Caco-2 (cell line): ENCODE measurements around the gene JPH3. TPM values are rescaled to one million over a fixed set of nuclear protein-coding genes. Genes with fewer than 3 reads are reported as not detected.

ENCODE experiments used
- BruUV-seq: library from RNA; stranded (reverse); fragments of 400-500 nt; replicated peaks from 2 replicates; lab custom pipeline; 2021; lab: Mats Ljungman, UMichigan
- CTCF ChIA-PET: fragments of 300-600 bp; sonication (Branson Sonifier 250); formaldehyde crosslinking; loops from one replicate; lab custom pipeline; 2022; ENCODE audit warnings: antibody characterized with exemption; lab: Charles Lee
- POLR2A ChIA-PET: fragments of 300-600 bp; sonication (Branson Sonifier 250); formaldehyde crosslinking; loops from one replicate; lab custom pipeline; 2022; ENCODE audit warnings: antibody characterized with exemption; lab: Charles Lee
- DNase-seq, 2 experiments: peaks; one replicate each; pipeline versions ENCODE4 v3.0.0 to v3.0.0-alpha.2; 2020 to 2022
- H3K27me3 ChIP-seq: replicated peaks from 2 replicates; pipeline ENCODE4 v1.6.0; 2011; ENCODE audit warnings: low read length; ENCODE audit not compliant: control insufficient read depth, insufficient read depth
- H3K36me3 ChIP-seq: 2 replicates; pipeline ENCODE4 v1.5.1; 2011; ENCODE audit warnings: low read length; ENCODE audit not compliant: control insufficient read depth, insufficient read depth
- H3K4me1 ChIP-seq: fragments of 250-450 bp; sonication (Bioruptor Pico); 2 replicates; pipeline ENCODE4 v1.5.1; 2020; ENCODE audit warnings: mild to moderate bottlenecking
- H3K4me3 ChIP-seq: 2 replicates; pipeline ENCODE4 v1.5.1; 2011; ENCODE audit warnings: low read depth, mild to moderate bottlenecking, control low read depth, low read length
- H3K9me3 ChIP-seq: fragments of 250-450 bp; sonication (Bioruptor Pico); 2 replicates; pipeline ENCODE4 v1.5.1; 2020; ENCODE audit warnings: mild to moderate bottlenecking, moderate library complexity
- H3K27ac Mint-ChIP-seq: one replicate; pipeline ENCODE4 v1.8.0; 2022; ENCODE audit warnings: mixed read lengths; ENCODE audit not compliant: unreplicated experiment
- H3K27me3 Mint-ChIP-seq: one replicate; pipeline ENCODE4 v1.8.0; 2022; ENCODE audit warnings: mixed read lengths; ENCODE audit not compliant: insufficient read depth, unreplicated experiment
- H3K36me3 Mint-ChIP-seq: one replicate; pipeline ENCODE4 v1.8.0; 2022; ENCODE audit warnings: mild to moderate bottlenecking, mixed read lengths; ENCODE audit not compliant: insufficient read depth, unreplicated experiment
- H3K4me1 Mint-ChIP-seq: one replicate; pipeline ENCODE4 v1.8.0; 2022; ENCODE audit warnings: low read depth, mixed read lengths; ENCODE audit not compliant: unreplicated experiment
- H3K4me3 Mint-ChIP-seq: one replicate; pipeline ENCODE4 v1.8.0; 2022; ENCODE audit warnings: mild to moderate bottlenecking, moderate library complexity, mixed read lengths; ENCODE audit not compliant: unreplicated experiment
- H3K9me3 Mint-ChIP-seq: one replicate; pipeline ENCODE4 v1.8.0; 2022; ENCODE audit warnings: mixed read lengths; ENCODE audit not compliant: unreplicated experiment
- CTCF ChIP-seq, 2 experiments: fragments of 200-600 bp in 1 of 2; IDR thresholded peaks; 1 replicate in 1 of 2; 2 replicates in 1 of 2; pipeline versions ENCODE4 v1.5.1 to v1.8.0; 2011 to 2022; ENCODE audit warnings: antibody characterized with exemption in 1 of 2, control low read depth in 1 of 2, inconsistent platforms in 1 of 2, low read depth in 1 of 2, low read length in 1 of 2, mild to moderate bottlenecking in 1 of 2, moderate library complexity in 1 of 2; ENCODE audit not compliant: insufficient read depth in 1 of 2, severe bottlenecking in 1 of 2, unreplicated experiment in 1 of 2
- intact Hi-C: fragments of 100-400 bp; cut with micrococcal nuclease; formaldehyde crosslinking; loops from one replicate; pipeline ENCODE4 v1.10.0; 2022; ENCODE audit not compliant: unreplicated experiment
- total RNA-seq: library from RNA; stranded (reverse); gene quantifications from 2 replicates; pipeline ENCODE4 v1.2.3, GENCODE V29; 2022

The JPH3 gene
- total RNA-seq, 1 experiment from 2014 or later, result 4.8 TPM

- Mint-ChIP-seq H3K4me3 (no peak overlapping the region), H3K9me3 (peaks cover 24% of the 10 kb centered on the region), H3K27ac (no peak overlapping the region), H3K27me3 (no peaks in the 10 kb centered on the region), H3K4me1 (no peaks in the 10 kb centered on the region), H3K36me3 (peaks cover 6% of the 10 kb centered on the region)
- no TSS peak for BruUV-seq
- H3K4me1 ChIP-seq, result no peaks in the 10 kb centered on the region
- no peak for DNase-seq
- intact Hi-C loops, result loop anchor here (1.0 kb wide), 1 partner anchor 14 kb away; no protein-coding TSS in a partner anchor
- no peaks in the 10 kb centered on the region for H3K27me3 ChIP-seq
- CTCF ChIA-PET, result interaction anchor here (1.0 to 1.5 kb wide), 2 partner anchors 9 to 10 kb away, joined by 3 to 5 read pairs; no protein-coding TSS in a partner anchor
- no peak for TF ChIP-seq CTCF (IDR thresholded peaks at IDR 0.05; ENCODE audit: insufficient read depth in 1 of 2, low read depth in 1 of 2, low read length in 1 of 2, severe bottlenecking in 1 of 2, unreplicated experiment in 1 of 2)
- no peaks in the 10 kb centered on the region for H3K9me3 ChIP-seq
- no peaks in the 10 kb centered on the region for H3K36me3 ChIP-seq
- no peak overlapping the region for H3K4me3 ChIP-seq
- POLR2A ChIA-PET, result interaction anchor here (0.6 kb wide), 1 partner anchor 953 kb away, joined by 5 read pairs; no protein-coding TSS in a partner anchor
These were observed 40.9 kb upstream of the JPH3 start for GRCh38 chr16:87561200-87562105.

- Mint-ChIP-seq H3K4me3 (no peak overlapping the region), H3K27me3 (no peaks in the 10 kb centered on the region), H3K27ac (no peak overlapping the region), H3K4me1 (no peaks in the 10 kb centered on the region), H3K36me3 (peaks cover 6% of the 10 kb centered on the region), H3K9me3 (peaks cover 24% of the 10 kb centered on the region)
- no peak for TF ChIP-seq CTCF (IDR thresholded peaks at IDR 0.05; ENCODE audit: insufficient read depth in 1 of 2, low read depth in 1 of 2, low read length in 1 of 2, severe bottlenecking in 1 of 2, unreplicated experiment in 1 of 2)
- no peak overlapping the region for H3K4me3 ChIP-seq
- no peaks in the 10 kb centered on the region for H3K9me3 ChIP-seq
- H3K27me3 ChIP-seq, result no peaks in the 10 kb centered on the region
- POLR2A ChIA-PET, result no interaction called here
- H3K36me3 ChIP-seq, result no peaks in the 10 kb centered on the region
- no peak for DNase-seq
- intact Hi-C loops, result loop anchor here (1.0 kb wide), 1 partner anchor 13 kb away; no protein-coding TSS in a partner anchor
- CTCF ChIA-PET, result interaction anchor here (0.6 to 1.5 kb wide), 5 partner anchors 9 to 186 kb away, joined by 3 to 6 read pairs (median 4); no protein-coding TSS in a partner anchor
- H3K4me1 ChIP-seq, result no peaks in the 10 kb centered on the region
- BruUV-seq, result no TSS peak
These were observed 40.1 kb upstream of the JPH3 start for GRCh38 chr16:87562201-87562600.

GRCh38 chr16:87563022-87563421, 39.3 kb upstream of the JPH3 start:
- intact Hi-C loops, result no loop called here
- H3K27ac Mint-ChIP-seq, result no peak overlapping the region
- Histone ChIP-seq H3K4me1 (no peaks in the 10 kb centered on the region), H3K9me3 (no peaks in the 10 kb centered on the region), H3K36me3 (no peaks in the 10 kb centered on the region), H3K4me3 (no peak overlapping the region), H3K27me3 (no peaks in the 10 kb centered on the region)
- no peaks in the 10 kb centered on the region for H3K4me1 Mint-ChIP-seq
- TF ChIP-seq CTCF (IDR thresholded peaks at IDR 0.05; ENCODE audit: insufficient read depth in 1 of 2, low read depth in 1 of 2, low read length in 1 of 2, severe bottlenecking in 1 of 2, unreplicated experiment in 1 of 2), result no peak
- no TSS peak for BruUV-seq
- no peak for DNase-seq
- no peaks in the 10 kb centered on the region for H3K27me3 Mint-ChIP-seq
- H3K36me3 Mint-ChIP-seq, result peaks cover 6% of the 10 kb centered on the region
- CTCF ChIA-PET, result interaction anchor here (1.0 to 1.5 kb wide), 3 partner anchors 8 to 102 kb away, joined by 3 to 5 read pairs (median 3); no protein-coding TSS in a partner anchor
- POLR2A ChIA-PET, result no interaction called here
- H3K9me3 Mint-ChIP-seq, result peaks cover 24% of the 10 kb centered on the region
- no peak overlapping the region for H3K4me3 Mint-ChIP-seq
